OCI-LY1 (cell line): ENCODE measurements around the gene RTKN.

ENCODE experiments used
- EZH2 ChIP-seq: fragments of 200-600 bp; sonication (generic), shearing (Covaris generic); IDR thresholded peaks from 2 replicates; pipeline ENCODE4 v1.8.0; 2017; ENCODE audit warnings: borderline replicate concordance, mixed run types, mild to moderate bottlenecking, antibody characterized with exemption, low read length, moderate library complexity, mixed read lengths
- TF ChIP-seq, protein P1 (sequence below): fragments of 200-600 bp; sonication (generic), shearing (Covaris generic); IDR thresholded peaks from 2 replicates; pipeline ENCODE4 v1.5.1; 2017; ENCODE audit warnings: mild to moderate bottlenecking, antibody characterized with exemption, low read length, moderate library complexity, mixed read lengths

DNA sequence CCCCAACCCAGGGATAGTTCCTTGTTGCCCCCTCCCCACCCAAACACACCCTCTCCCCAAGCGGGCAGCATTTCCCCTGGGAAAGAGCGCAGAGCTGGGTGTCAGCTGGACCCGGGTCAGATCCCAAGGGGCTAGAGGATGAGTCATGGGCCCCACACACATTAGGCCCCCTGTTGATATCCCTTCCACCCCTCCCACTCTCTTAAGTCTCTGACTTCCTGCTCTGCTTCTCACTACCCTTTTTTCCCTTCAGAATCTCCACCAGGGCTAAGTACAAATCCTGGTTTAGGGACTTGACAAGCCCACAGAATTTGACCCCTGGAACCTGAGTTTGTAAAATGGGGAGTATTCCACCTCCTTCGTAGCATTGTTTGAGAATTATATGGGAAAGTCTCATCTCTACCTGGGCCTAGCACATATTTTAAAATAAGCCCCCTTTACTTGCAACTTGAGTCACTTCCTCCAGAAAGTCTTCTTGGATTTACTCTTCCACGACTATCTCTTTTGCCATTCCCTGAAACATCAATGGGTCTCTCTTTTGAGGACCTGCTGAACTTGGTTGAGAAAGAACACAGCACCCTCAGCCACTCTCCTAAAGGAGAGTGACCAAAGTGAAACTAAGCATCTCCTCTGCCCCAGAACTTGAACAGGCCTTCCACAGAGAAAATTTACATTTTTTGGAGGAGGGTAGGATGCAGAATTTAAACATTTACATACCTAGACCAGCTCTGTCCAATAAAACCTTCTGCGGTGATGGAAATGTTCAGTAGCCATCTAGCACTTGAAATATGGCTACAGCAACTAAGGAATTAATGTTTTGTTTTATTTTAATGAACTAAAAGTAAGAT is 4.7 kb downstream of the RTKN start:
- TF ChIP-seq, protein P1, sequence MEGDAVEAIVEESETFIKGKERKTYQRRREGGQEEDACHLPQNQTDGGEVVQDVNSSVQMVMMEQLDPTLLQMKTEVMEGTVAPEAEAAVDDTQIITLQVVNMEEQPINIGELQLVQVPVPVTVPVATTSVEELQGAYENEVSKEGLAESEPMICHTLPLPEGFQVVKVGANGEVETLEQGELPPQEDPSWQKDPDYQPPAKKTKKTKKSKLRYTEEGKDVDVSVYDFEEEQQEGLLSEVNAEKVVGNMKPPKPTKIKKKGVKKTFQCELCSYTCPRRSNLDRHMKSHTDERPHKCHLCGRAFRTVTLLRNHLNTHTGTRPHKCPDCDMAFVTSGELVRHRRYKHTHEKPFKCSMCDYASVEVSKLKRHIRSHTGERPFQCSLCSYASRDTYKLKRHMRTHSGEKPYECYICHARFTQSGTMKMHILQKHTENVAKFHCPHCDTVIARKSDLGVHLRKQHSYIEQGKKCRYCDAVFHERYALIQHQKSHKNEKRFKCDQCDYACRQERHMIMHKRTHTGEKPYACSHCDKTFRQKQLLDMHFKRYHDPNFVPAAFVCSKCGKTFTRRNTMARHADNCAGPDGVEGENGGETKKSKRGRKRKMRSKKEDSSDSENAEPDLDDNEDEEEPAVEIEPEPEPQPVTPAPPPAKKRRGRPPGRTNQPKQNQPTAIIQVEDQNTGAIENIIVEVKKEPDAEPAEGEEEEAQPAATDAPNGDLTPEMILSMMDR: no peak
- no peak for TF ChIP-seq EZH2
